NCI-H446 treated with DMSO at 0.1 percent for 48 hours (cell line): Measurements from ENCODE around the gene SUN3.
A peak's percentile ranks its signal among the peaks of the same experiment; 100 is the strongest.

Experiments
- DNase-seq: peaks from one replicate; lab custom pipeline; 2025; lab: John Stamatoyannopoulos, UW

Gene SUN3

DNA sequence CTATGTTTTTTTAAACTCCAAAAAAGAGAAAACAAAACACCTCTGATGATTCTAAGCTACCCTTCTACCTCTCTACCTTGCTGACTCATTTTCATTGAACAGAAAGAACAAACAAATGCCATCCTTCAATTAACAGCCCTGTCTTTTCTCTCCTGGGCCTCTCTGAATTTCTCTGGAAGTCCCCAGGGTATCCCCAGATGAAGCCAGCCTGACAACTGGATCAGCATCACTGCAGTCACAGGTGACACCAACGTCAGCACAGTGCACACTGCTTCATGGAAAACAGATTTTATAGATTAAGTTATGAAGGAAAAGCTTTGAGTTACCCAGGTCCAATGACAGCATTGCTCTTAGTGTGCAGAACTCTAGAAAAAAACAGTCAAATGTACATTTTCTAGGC, 55.2 kb downstream of the SUN3 start:
- no peak for DNase-seq

DNA sequence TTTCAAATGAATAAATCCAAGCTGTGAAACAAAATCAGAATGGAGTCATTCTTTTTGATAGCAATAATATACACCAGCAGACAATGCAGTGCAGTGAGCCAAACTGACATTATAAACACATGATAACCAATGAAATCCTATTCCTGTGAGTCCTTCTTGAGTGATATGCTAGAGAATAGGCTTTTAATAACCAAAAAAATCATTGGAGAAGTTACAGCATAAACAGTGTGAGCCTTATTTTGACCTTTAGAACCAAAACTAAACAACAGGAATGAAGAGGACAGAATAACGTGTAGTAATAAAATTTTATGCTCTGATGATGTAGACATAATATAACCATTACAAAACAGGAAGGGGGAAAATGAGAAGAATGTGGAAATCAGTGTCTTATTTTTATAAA, 58.1 kb downstream of the SUN3 start:
- no peak for DNase-seq

DNA sequence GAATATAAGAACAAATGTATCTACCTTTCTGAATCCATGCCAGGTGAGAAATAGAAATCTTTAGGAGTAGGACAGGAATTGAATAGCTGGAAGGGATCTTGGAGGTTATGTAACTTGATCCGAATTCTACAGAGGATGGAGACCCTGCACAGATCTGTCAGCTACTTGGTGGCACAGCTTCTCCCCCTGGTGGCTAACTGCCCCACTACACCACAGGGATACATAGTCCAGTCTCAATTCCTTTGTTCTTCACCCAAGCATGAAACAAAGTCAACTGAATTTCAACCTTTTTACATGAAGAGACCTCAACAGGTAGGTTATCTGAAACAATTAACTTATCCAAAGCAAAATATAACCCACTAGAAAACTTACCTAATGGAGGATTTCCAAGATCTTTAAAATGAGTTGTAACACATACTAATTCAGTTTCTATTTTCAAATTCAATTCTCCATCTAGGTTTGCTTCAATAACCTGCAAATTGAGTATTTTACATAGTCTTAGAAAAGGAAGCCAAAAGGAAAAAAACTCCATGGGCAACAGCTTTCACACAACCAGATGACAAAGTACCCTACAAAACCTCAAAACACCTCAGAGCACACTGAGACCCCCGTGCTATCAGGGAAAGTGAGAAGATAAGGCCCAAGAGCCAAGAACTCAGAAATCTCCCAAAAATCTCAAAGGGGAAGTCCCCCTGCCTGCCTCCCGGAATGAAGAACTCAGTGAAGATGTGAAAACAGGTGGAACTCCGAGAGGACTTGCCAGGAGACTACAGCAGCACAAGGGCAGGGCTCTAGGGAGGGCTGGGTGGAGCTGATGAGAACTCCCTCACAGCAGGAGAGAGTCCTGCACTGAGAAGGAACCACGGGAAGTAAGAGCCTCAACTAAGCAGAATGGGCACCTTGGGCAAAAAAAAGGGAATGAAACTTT, 59.8 kb downstream of the SUN3 start:
- DNase-seq: peak; percentile 18

DNA sequence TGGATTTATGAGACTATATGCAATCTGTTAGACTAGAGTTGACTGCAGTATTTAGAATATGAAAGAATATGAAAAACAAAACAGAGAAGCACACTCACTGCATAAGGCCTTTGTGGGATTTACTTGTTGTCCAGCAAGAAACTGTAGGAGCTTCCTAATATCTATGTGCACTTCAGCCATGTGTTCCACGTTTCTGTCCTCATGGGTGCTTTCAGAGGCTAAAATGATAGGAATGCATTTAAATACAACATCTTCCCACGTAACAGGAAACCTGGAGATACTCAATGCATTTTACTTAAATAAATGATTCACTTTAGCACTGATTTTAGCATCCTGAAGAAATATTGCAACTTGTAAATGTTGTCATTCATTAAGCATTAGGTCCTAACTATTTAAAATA, 61.2 kb downstream of the SUN3 start:
- DNase-seq: no peak

DNA sequence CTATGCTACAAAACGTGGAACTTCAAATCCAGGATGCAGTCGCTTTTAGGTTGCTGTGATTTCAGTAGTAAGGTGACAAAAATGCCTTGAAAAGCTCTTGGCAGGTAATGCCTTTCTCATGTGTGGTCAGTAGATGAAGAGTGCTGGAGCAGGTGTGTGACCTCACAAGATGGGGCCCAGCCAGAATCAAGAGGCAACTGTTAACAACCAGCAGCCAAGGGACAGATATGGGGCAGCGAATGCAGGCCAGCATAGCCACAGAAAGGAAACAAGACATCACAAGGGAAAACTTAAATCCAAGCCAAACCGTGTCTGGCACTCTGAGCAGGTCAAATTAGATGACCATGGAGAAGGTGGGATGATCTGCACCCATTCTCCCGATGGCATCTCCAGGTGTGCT, 61.8 kb downstream of the SUN3 start:
- DNase-seq: no peak

DNA sequence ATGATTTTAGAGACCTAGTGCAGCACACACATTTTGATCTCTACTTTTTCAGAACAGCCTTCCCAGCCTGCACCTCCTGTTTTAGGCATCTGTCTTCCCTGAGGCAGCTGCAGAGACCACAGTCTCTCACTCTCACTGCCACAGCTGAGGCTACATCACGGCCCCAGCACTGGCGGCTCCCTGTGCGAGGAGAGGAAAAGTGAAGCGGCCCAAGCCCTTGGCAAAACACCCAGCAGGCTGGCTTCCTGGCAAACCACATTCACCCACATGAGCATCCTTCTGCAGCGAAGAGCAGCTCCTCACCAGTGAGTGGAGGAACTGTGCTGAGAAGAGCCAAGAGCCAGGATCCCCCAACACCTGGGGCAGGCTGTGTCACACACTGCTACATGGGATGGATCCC, 63.5 kb downstream of the SUN3 start:
- DNase-seq: no peak

DNA sequence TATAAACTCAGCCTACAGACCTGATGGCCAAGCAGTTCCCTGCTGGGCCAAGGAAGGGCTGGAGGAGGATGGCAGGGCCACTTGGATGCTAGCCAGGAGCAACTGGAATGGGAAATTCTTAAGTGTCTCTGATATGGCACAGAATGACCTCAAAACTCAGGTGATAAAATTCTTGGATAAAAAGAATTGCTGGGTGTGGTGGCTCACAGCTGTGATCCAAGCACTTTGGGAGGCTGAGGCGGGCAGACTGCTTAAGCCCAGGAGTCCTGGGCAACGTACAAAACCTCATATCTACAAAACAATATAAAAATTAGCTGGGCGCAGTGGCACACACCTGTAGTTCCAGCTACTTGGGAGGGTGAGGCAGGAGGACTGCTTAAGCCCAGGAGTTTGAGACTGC, 66.6 kb downstream of the SUN3 start:
- no peak for DNase-seq

DNA sequence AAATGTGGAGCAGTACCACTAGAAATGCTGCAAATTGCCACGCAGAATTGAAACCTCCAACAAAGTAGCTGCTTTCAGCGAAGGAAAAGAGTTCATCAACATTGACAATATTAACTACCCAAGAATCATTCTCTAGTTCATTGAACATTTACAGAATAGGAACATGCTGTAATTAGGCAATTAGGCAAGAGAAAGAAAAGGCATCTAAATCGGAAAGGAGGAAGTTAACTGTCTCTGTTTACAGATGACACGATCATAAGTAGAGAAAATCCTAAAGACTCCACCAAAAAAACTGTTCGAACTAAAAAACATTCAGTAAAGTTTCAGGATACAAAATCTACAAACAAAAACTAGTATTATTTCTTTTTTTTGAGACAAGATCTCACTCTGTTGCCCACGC, 71.8 kb downstream of the SUN3 start:
- DNase-seq: no peak

DNA sequence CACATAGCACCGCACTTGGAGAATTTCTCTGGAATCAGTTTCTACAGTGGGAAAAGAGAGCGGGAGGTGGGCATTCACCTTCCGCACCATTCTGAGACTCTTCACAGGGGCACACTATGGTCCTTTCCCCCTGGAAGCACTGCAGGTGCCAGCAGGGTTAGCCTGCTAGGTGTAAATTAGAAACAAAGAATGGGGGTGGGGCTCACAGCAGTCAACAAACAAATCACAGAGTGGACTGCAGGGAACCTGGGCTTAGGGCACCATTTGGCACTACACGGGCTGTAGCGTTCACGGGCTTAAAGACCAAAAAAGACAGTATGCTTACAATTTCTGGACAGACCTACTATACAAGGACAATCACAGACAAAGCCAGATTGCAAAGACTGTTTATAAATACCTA, 72.7 kb downstream of the SUN3 start:
- no peak for DNase-seq

DNA sequence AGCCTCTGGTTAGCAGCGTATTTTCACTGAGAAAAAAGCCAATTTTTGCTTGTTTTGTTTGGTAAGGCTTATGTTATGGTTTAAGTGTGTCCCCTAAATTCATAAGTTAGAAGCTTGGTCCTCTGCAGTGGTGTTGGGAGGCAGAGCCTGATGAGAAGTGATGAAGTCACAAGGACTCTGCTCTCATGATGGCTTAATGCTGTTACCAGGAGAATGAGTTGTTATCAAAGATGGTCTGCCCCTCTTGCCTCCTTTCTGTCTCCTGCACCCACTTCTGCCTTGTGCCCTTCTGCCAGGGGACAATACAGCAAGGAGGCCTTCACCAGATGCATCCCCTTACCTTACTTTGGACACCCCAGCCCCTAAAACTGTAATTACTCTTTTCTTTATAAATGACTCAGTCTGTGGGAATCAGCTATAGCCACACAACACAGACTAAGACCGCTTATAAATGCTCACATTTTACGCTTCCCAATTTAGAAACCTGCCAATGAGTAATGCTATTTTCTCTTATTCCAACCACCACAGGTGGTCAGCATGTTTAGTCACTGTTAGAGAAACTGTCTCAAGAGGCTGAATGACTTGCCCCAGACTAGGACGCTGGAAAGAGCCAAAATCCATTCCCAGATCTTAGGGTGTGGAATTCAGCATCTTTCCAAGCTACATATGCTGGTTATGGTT, 74.5 kb downstream of the SUN3 start:
- DNase-seq: no peak

DNA sequence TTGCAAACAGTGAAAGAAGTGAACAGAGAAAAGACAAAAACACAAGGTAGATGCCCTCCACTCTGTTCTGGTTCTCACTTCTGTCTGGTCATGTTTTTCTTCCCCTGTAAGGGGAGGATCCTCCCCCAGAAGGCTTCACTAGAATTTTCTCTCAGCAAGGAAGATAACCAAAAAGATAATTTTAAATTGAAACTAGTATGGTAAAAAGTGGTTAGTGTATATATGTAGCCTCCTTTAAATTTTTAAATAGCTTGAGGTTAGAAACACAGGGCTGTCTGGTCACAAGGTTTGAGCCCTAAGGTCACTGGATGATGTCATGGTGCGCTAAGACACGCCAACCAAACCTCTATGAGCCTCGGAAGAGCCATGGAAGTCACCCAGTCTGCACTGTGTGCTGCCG, 75.1 kb downstream of the SUN3 start:
- DNase-seq: no peak

DNA sequence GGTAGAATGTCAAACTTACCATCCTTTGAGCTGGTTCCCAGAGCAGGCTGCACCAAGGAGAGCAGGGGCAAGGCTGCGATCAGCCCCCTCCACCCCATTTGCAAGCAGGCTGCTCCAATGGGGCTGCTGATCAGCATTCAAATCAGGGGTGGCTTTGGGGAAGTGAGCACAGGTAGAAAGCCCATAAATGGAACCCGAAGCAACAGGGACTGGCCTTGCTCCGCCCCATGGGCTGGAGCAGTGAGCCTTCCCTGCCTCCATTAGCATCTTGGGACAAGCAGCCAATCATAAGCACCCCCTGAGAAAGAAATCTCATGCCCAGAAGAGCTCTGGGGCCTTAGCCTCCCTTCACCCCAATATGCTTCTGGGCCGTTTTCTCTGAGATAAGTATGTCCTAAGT, 76.7 kb downstream of the SUN3 start:
- DNase-seq: no peak

DNA sequence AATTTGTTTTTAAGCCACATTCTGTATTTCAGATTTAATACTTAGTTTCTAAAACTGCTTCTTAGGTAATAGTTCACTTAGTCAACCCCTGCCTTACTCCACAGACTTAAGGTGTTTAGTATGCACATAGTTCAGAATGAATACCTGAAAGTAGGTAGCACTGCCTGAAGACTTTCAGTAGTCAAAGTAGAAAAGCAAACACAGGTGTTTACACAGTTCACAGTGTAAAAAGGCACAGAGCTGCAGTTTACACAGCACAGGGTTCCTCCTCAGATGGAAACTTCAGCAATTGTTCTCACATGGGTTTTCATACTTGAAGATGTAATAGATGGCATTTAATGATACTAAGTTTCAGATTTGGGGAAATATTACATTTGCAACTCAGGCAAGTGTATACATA, 77.5 kb downstream of the SUN3 start:
- DNase-seq: no peak

DNA sequence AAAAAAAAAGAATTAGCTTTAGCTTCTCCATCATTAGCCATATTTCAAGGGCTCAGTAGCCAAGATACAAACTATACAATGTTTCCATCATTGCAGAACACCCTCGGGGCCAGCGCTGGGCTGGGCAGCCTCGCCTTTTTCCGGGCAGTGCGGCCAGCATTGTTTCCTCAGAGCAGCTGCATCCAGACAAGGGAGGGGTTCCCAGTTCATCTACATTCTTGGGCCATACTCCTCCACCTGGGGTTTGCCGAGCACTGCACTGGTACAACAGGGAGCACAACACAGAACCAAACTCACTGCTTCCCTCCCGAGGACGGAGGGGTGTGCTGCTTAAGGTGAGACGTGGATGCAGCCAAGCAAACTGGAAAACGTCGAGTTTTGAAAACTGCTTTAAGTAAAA, 78.2 kb downstream of the SUN3 start:
- no peak for DNase-seq

DNA sequence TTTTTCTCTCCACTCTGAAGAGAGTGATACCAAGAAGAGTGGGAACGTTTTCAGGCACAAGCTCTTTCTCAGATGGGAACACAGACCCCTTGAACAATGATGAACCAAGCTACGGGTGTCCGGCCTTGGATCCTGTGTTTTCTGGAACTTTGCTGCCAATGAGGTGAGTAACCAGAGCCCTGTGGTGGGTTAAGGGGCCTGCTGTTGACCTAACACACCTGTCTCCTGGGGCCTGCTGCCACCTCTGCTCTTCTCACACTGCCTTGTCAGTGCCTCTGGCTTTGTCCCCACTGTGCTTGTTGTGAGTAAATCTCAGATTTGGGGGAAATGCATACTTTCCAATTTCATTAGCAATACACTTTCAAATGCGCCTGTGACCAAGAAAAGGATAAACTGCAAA, 79.2 kb downstream of the SUN3 start:
- no peak for DNase-seq

DNA sequence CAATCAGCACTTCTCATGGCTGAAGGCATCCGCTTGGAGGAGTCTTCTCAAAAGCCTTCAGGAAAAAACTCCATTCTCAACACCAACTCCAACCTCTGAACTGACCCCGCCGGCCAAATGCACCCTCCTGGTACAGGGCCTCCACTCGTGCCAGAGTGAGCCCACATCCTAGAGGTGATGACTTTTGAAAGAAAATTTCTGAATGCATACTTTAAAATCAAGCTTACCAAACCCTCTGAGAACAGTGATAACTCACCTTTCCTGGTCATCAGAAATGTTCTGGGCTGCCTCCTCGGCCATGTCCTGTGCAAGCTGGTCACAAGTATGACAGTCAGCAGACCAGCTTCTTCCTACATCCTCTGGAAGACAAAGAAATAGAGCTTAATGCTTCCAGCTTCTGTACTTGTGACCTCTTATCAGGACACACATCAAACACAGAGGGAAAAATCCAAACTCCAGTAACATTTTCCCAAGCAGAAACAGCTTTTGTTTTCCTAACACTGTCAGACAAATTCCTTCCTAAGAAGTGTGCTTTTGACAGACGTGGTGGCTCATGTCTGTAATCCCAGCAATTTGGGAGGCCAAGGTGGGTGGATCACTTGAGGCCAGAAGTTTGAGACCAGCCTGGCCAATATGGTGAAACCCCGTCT, 80.6 kb downstream of the SUN3 start, which contains the start of gene PKD1L1:
Gene PKD1L1, minus strand, starts transcription at position 326 of the 650 bp plus-strand sequence. Its CDS starts 26 bp downstream, at position 300.
- DNase-seq: no peak

DNA sequence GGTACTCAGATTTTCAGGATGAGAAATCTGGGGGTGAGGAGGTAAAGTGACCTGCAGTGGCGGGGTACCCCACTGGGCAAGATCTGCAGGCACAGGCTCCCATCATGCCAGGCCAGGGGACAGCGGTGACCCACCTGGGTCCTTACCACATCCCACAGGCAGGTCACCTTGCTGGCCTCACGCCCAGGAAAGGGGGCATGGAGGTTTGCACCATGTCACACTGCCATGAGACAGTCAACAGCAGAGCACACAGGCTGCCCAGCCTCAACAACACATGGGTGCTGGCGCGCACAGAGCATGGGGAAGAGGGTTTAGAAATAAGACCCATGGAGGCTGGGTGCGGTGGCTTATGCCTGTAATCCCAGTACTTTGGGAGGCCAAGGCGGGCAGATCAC, 81.6 kb downstream of the SUN3 start:
- no peak for DNase-seq

DNA sequence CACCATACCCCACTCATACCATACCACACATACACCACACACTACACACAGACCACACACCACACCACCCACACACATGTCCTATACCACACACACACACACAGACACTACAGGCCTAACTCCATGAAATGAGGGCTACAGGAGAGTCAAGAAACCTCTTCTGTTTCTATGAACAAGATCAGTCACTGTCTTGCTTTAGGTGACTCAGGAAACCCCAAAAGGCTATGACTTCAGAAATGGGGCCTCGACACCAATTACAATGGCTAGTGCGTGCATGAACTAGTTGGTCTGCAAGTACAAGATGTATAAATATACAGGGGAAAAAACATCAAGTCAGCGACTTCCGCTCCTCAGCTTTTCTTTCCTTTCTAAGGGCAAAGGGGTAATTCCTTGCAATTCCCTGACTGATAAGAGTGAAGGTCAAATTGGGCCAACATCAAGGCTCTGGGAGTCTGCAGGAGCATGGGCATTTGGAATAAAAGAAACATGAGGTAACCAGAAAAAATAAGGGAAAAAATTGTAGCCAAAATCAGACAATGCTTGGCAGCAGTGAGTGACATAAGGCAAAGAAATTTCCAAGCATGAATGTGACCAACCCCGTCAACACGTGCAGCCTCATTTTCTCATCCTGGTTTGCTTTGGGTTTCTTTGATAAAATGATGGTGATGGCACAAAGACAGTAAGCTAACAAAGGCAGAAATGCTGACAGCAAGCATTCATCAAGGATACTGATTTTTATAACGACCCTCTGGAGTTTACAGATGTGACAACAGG, 82.1 kb downstream of the SUN3 start:
- DNase-seq: no peak

DNA sequence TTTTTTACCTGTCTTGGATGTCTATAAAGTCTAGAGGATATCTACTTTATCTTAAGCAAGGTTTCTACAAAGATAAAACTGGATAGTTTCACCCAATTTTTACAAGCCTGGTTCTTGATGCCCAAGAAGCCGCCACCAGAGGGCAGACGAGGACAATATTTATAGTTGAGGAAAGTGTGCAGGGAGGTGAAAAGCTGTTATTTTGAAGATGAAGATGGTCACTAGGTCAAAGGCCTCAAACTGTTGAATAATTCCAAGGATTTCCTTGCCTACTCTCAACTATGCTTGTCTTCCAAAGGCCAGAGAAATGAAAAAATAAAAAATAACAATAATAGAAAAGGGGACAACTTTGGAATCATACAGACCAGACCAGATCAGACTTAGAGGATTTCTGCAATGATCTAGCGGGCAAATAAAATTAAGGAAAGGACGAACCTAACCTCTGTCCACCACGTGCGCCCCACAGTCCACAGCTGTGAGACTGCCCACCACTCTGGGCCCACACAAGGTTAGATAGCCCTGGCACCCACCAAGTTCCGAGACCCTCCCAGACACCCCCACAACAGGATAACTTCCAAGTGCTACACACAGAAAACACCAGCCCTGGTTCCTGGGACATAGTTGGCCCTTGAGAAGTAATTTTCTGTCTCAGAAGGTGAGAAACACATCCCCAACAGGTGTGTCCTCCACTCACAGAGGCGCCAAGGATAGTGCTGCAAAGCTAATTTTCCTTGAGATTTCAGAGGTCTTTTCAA, 83.5 kb downstream of the SUN3 start:
- DNase-seq: no peak

DNA sequence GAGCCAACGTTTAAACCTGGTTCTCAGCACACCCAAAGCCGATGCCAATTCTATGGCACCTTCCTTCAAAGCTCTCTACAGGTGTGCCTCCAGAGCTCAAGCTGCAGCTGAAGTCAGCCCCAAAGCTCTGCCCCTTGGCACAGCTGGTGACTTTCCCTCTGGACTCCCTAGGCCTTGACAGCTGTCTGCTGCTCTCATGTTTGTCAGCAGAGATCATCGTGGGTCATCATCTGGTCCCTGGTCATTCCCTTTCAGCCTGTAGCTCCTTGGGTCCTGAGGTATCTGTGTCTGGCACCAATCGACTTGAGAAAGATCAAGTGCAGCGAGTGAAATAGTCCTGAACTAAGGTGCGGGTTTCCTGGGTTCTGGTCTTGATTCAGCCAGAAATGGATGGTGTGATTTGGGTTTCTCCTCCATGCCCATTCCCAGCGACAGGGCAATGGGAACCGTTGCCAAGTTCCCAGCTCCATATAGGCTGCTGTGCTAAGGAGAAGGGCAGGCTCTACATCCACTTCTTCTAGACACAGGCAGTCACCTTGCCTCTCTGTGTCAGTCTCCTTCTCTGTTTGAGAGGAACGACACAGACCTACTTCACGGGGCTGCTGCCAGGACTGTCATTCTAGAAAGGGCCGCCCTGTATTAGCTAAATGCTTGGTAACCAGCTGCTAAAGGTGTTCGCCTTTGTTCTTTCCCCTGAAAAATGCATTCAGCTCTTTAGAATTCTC, 84.2 kb downstream of the SUN3 start:
- no peak for DNase-seq
